WTC11 (cell line): Measurements from ENCODE around the gene MYCBP2. TPM values are rescaled to one million over a fixed set of nuclear protein-coding genes. Genes with fewer than 3 reads are reported as not detected.

Source experiments
- ATAC-seq: fragments of 200-7000 bp; cut with Tn5 transposase; 2 replicates; pipeline ENCODE4 v1.10.0; 2021; ENCODE audit warnings: mild to moderate bottlenecking, moderate library complexity
- CTCF ChIA-PET: fragments of 300-600 bp; sonication (Branson Sonifier 250); formaldehyde crosslinking; loops from one replicate; lab custom pipeline; 2021; ENCODE audit warnings: antibody characterized with exemption; lab: Charles Lee
- POLR2A ChIA-PET: fragments of 350-600 bp; sonication (Branson Sonifier 250); formaldehyde crosslinking; loops from one replicate; lab custom pipeline; 2021; ENCODE audit warnings: antibody characterized with exemption; lab: Charles Lee
- DNase-seq: peaks from one replicate; pipeline ENCODE4 v3.0.0; 2021; ENCODE audit warnings: low spot score
- H3K27ac Mint-ChIP-seq: 2 replicates; pipeline ENCODE4 v1.8.0; 2021; ENCODE audit warnings: mixed read lengths
- H3K27me3 Mint-ChIP-seq: 2 replicates; pipeline ENCODE4 v1.8.0; 2021; ENCODE audit warnings: low read depth, mild to moderate bottlenecking, moderate library complexity, mixed read lengths
- H3K36me3 Mint-ChIP-seq: 2 replicates; pipeline ENCODE4 v1.8.0; 2021; ENCODE audit warnings: mixed read lengths
- H3K4me1 Mint-ChIP-seq: 2 replicates; pipeline ENCODE4 v1.8.0; 2022; ENCODE audit warnings: mixed read lengths
- H3K4me3 Mint-ChIP-seq: 2 replicates; pipeline ENCODE4 v1.8.0; 2021; ENCODE audit warnings: mild to moderate bottlenecking, moderate library complexity, mixed read lengths
- H3K9me3 Mint-ChIP-seq: 2 replicates; pipeline ENCODE4 v1.8.0; 2021; ENCODE audit warnings: mixed read lengths
- CBFB ChIP-seq: sonication (generic); formaldehyde crosslinking; IDR thresholded peaks from 2 replicates; pipeline ENCODE4 v1.8.1; 2022; ENCODE audit warnings: mild to moderate bottlenecking, low read depth, missing genetic modification reagents
- CREM ChIP-seq: sonication (generic); formaldehyde crosslinking; IDR thresholded peaks from 2 replicates; pipeline ENCODE4 v1.8.1; 2022; ENCODE audit warnings: mild to moderate bottlenecking, missing genetic modification reagents, moderate library complexity
- EMX1 ChIP-seq: fragments of 250-450 bp; sonication (Bioruptor Pico); IDR thresholded peaks from 2 replicates; pipeline ENCODE4 v1.8.0; 2021; ENCODE audit warnings: mild to moderate bottlenecking
- ETV6 ChIP-seq: sonication (generic); formaldehyde crosslinking; IDR thresholded peaks from 2 replicates; pipeline ENCODE4 v1.8.1; 2022; ENCODE audit warnings: mild to moderate bottlenecking, missing genetic modification reagents
- FOXK1 ChIP-seq: sonication (generic); formaldehyde crosslinking; IDR thresholded peaks from 2 replicates; pipeline ENCODE4 v1.8.0; 2022; ENCODE audit warnings: mild to moderate bottlenecking, moderate library complexity, missing genetic modification reagents
- FOXP1 ChIP-seq: sonication (generic); formaldehyde crosslinking; IDR thresholded peaks from 2 replicates; pipeline ENCODE4 v1.8.0; 2022; ENCODE audit warnings: missing genetic modification reagents, mild to moderate bottlenecking, moderate library complexity, borderline replicate concordance
- SP1 ChIP-seq: sonication (generic); formaldehyde crosslinking; conservative IDR thresholded peaks from 2 replicates; pipeline ENCODE4 v1.8.1; 2022; ENCODE audit warnings: missing genetic modification reagents
- STAT6 ChIP-seq: sonication (generic); formaldehyde crosslinking; conservative IDR thresholded peaks from 2 replicates; pipeline ENCODE4 v1.8.1; 2023; ENCODE audit warnings: mild to moderate bottlenecking, low read depth, missing genetic modification reagents, moderate library complexity
- ZBTB43 ChIP-seq: sonication (generic); formaldehyde crosslinking; IDR thresholded peaks from 2 replicates; pipeline ENCODE4 v1.8.1; 2023; ENCODE audit warnings: mild to moderate bottlenecking, missing genetic modification reagents
- ZNF138 ChIP-seq: sonication (generic); formaldehyde crosslinking; conservative IDR thresholded peaks from 2 replicates; pipeline ENCODE4 v1.8.1; 2022; ENCODE audit warnings: mild to moderate bottlenecking, moderate library complexity, missing genetic modification reagents
- total RNA-seq: library from RNA; stranded (reverse); gene quantifications from 3 replicates; pipeline ENCODE4 v1.2.3, GENCODE V29; 2021
- TF ChIP-seq, protein P1 (sequence below): sonication (generic); formaldehyde crosslinking; IDR thresholded peaks from 2 replicates; pipeline ENCODE4 v1.8.0; 2022; ENCODE audit warnings: missing genetic modification reagents
- TF ChIP-seq, protein P2 (sequence below): sonication (generic); formaldehyde crosslinking; IDR thresholded peaks from 2 replicates; pipeline ENCODE4 v1.8.0; 2022; ENCODE audit warnings: mild to moderate bottlenecking, missing genetic modification reagents
- TF ChIP-seq, protein P3 (sequence below): sonication (generic); formaldehyde crosslinking; IDR thresholded peaks from 2 replicates; pipeline ENCODE4 v1.8.0; 2023; ENCODE audit warnings: mild to moderate bottlenecking, missing genetic modification reagents
- TF ChIP-seq, protein P4 (sequence below): sonication (generic); formaldehyde crosslinking; IDR thresholded peaks from 2 replicates; pipeline ENCODE4 v1.8.1; 2022; ENCODE audit warnings: low read depth, mild to moderate bottlenecking, moderate library complexity, missing genetic modification reagents, borderline replicate concordance

Gene MYCBP2
- total RNA-seq, 1 experiment from 2014 or later = 54.3 TPM

GRCh38 chr13:77225946-77226345, 100.9 kb downstream of the MYCBP2 start (continued):
- no peak for TF ChIP-seq ZNF138 (CRISPR knock-in tag)

DNA sequence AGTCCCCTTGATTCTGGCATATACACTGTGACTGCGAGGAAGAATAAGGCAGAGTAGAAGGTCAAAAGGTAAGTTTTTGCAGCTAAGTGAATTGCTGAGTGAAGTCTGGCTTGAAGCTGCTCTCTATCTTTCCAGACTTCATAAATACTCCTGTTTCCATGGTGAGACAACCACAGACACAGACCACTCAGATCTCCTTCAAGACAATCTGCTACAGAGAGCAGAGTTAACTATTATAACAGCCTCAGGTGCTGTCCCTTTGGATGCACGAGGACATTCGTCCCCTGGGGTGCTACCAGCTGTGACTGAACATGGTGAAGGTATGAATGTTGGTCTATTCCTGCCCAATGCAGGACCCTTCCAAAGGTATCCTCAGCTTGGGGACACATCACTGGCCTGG, 104.0 kb downstream of the MYCBP2 start:
- H3K4me3 Mint-ChIP-seq = no peak overlapping the region
- POLR2A ChIA-PET = no interaction called here
- no peaks in the 10 kb centered on the region for H3K36me3 Mint-ChIP-seq
- CTCF ChIA-PET = no interaction called here
- H3K27me3 Mint-ChIP-seq = no peaks in the 10 kb centered on the region
- no peak overlapping the region for H3K27ac Mint-ChIP-seq
- peaks cover 4% of the 10 kb centered on the region; the same call in 1 of the 2 replicates for H3K4me1 Mint-ChIP-seq
- TF ChIP-seq ETV6 (CRISPR knock-in tag) (no peak), ZBTB43 (CRISPR knock-in tag) (no peak), FOXP1 (CRISPR knock-in tag) (no peak), EMX1 (CRISPR knock-in tag) (no peak), STAT6 (CRISPR knock-in tag) (no peak), CREM (no peak), FOXK1 (CRISPR knock-in tag) (no peak), ZNF138 (CRISPR knock-in tag) (no peak), CBFB (CRISPR knock-in tag) (no peak), SP1 (CRISPR knock-in tag) (no peak)
- TF ChIP-seq, protein P1, sequence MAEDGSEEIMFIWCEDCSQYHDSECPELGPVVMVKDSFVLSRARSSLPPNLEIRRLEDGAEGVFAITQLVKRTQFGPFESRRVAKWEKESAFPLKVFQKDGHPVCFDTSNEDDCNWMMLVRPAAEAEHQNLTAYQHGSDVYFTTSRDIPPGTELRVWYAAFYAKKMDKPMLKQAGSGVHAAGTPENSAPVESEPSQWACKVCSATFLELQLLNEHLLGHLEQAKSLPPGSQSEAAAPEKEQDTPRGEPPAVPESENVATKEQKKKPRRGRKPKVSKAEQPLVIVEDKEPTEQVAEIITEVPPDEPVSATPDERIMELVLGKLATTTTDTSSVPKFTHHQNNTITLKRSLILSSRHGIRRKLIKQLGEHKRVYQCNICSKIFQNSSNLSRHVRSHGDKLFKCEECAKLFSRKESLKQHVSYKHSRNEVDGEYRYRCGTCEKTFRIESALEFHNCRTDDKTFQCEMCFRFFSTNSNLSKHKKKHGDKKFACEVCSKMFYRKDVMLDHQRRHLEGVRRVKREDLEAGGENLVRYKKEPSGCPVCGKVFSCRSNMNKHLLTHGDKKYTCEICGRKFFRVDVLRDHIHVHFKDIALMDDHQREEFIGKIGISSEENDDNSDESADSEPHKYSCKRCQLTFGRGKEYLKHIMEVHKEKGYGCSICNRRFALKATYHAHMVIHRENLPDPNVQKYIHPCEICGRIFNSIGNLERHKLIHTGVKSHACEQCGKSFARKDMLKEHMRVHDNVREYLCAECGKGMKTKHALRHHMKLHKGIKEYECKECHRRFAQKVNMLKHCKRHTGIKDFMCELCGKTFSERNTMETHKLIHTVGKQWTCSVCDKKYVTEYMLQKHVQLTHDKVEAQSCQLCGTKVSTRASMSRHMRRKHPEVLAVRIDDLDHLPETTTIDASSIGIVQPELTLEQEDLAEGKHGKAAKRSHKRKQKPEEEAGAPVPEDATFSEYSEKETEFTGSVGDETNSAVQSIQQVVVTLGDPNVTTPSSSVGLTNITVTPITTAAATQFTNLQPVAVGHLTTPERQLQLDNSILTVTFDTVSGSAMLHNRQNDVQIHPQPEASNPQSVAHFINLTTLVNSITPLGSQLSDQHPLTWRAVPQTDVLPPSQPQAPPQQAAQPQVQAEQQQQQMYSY (CRISPR knock-in tag) = no peak
- TF ChIP-seq, protein P2, sequence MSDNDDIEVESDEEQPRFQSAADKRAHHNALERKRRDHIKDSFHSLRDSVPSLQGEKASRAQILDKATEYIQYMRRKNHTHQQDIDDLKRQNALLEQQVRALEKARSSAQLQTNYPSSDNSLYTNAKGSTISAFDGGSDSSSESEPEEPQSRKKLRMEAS (CRISPR knock-in tag) = no peak
- TF ChIP-seq, protein P3, sequence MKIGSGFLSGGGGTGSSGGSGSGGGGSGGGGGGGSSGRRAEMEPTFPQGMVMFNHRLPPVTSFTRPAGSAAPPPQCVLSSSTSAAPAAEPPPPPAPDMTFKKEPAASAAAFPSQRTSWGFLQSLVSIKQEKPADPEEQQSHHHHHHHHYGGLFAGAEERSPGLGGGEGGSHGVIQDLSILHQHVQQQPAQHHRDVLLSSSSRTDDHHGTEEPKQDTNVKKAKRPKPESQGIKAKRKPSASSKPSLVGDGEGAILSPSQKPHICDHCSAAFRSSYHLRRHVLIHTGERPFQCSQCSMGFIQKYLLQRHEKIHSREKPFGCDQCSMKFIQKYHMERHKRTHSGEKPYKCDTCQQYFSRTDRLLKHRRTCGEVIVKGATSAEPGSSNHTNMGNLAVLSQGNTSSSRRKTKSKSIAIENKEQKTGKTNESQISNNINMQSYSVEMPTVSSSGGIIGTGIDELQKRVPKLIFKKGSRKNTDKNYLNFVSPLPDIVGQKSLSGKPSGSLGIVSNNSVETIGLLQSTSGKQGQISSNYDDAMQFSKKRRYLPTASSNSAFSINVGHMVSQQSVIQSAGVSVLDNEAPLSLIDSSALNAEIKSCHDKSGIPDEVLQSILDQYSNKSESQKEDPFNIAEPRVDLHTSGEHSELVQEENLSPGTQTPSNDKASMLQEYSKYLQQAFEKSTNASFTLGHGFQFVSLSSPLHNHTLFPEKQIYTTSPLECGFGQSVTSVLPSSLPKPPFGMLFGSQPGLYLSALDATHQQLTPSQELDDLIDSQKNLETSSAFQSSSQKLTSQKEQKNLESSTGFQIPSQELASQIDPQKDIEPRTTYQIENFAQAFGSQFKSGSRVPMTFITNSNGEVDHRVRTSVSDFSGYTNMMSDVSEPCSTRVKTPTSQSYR (CRISPR knock-in tag) = no peak
- TF ChIP-seq, protein P4, sequence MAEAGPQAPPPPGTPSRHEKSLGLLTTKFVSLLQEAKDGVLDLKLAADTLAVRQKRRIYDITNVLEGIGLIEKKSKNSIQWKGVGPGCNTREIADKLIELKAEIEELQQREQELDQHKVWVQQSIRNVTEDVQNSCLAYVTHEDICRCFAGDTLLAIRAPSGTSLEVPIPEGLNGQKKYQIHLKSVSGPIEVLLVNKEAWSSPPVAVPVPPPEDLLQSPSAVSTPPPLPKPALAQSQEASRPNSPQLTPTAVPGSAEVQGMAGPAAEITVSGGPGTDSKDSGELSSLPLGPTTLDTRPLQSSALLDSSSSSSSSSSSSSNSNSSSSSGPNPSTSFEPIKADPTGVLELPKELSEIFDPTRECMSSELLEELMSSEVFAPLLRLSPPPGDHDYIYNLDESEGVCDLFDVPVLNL (CRISPR knock-in tag) = no peak
- H3K9me3 Mint-ChIP-seq = no peaks in the 10 kb centered on the region
- ATAC-seq (no peak), DNase-seq (no peak)
